NK-92 treated with Interleukin-12 subunit alpha and Interleukin-12 subunit beta, amount 100 ng/mL, for 24 hours (cell line): Measurements from ENCODE around the gene NAT9.
A peak's percentile ranks its signal among the peaks of the same experiment; 100 is the strongest.

Experiments
- DNase-seq: peaks from one replicate; lab custom pipeline; 2025; lab: John Stamatoyannopoulos, UW

Gene NAT9

DNA sequence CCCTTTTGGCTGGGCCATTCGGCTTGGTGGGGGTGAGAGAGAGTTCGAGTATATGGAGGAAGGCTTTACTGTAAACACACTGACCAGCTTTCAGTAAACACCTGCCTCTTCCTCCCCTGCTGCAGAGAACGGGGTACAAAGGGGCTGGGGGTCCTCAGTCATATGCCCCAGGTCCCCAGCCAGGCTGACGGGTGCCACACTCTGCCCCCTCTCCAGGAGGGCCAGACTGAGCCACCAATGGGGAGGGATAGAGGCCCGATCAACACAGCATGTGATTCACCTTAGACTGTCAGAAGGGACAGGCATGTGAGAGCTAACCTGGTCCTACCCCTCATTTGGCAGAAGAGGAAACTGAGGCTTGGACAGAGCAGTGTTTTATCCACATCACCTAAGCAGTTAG, 14.7 kb downstream of the NAT9 start:
- DNase-seq, result no peak

DNA sequence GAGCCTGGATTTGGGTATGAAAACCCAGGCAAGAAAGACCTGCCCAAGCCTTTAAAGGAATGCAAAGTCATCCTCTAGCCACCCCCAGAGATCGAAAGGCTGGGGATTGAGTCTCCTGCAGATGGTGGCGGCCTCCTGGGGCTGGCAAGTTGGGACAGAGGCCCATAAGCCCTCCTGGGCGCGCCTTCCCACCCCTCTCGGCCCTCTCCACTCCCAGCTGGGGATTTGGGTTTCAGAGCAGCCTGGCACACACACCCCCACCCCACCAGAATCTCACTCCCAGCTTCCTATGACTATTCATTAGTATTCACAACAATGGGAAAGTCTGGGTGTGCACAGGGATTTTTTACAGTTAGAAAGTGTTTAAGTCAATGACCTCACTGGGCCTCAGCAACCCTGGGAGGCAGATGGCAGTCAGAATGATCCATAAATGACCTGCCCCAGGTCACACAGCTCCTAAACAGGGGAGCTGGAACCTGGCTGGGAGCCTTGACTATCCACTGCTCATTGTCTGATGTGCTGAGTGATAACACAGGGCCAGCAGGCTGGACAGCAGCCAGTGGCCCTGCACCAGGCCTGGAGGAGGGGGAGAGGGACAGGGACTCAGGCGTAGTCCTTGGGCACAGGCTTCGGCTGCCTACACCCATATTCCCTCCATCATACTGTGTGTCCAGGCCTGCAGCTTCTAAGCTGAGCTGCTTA, 15.6 kb downstream of the NAT9 start:
- no peak for DNase-seq

DNA sequence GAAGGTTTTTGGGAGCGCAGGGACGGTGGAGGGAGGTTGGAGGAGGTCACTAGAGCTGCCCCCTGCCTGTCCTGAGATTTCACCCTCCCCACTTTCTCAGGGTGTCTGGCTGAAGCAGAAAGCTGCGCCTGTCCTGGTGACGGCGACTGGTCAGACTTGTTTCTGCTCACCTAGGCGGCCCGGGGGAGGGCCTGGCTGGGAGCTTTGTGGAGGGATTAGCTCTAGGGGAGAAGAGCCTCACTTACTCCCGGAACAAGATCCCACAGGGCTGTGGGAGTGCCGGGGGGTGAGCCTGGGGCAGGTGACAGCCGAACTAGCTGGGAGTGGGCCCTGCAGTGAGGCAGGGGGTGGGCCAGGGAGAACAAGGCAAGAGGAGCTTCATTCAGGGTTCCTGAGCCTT, 16.2 kb downstream of the NAT9 start:
- no peak for DNase-seq

DNA sequence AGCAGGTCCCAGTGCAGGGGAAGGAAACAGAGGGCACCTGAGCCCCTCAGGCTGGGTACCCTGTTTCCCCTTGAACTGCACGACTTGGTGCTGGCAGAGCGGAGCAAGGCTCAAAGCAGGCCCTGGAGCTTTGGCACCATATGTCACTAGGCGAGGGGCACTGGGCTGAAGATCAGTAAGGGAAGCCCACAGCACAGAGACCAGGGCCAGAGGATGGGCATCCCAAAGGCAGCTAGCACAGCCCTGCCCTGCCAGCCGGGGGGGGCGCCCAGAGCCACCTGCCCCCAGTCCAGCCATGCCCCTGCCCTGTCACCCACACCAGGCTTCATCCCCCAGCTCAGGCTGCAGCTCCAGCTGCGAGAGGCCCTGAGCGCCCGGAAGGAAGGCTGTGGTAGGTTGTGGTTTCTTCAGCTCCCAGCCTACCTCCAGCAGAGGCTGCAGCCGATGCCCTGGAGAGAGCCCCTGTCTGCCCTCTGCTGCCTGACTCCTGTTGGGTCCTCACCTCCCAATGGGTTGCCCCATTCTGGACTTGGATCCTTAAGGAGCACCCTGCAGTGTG, 16.8 kb downstream of the NAT9 start:
- peak; percentile 48 for DNase-seq

DNA sequence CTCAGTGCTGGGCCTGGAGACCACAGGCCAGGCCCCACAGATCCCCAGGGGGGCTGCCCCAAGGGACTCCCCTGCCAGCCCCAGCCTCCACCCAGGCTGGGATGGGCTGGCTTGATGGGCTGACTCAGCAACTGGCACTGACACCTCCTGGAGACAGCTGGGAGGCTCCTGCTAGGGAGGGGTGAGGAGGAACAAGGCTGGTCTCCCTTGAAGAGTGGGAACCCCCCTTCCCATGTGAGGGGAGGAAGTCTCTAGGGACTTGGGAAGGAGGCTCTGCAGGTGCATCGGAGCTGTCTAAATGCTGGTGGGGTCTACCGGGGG, 17.3 kb downstream of the NAT9 start:
- no peak for DNase-seq

DNA sequence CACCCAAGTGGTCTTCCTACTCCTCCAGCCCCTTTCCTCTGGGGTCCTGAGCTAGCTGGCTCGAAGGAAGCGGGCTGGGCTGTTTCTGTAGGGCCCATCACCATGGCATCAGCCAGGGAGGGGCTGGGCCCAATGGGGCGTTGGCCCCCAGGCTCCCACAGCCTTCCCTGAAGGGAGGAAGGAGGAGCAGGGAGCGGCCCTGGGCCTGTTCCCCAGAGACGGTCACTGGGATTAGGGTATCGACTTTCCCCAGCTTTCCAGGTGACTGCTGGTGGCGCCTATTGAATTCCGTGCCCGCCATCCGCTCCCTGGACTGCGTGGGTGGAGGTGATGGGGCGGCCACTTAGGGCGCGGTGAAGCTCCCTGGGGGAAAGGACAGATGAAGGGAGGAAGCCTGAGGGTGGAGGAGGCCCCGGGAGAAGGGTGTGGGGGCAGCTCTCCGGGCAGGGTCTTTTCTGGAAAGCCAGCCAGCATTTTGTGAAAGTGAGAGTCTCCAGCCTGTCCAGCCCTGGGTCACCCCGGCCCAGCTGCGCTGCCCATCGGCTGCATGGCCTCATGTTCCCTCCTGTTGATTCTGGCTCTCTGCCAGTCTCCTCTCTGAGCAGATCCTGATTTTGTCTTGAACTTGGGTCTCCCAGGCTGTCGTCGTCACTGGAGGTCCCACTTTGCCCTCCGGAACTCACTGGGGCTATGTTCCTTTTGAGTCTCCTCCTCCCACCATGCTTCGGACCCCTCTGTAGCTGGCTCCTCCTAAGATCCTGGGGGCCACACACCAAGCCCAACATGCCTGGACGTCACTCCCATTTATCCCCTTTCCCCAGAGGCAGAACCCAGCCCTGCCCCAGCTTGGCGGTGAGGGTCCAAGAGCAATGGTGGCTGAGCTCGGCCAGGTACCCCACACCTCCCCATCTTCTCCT, 18.0 kb downstream of the NAT9 start:
- DNase-seq, result no peak

DNA sequence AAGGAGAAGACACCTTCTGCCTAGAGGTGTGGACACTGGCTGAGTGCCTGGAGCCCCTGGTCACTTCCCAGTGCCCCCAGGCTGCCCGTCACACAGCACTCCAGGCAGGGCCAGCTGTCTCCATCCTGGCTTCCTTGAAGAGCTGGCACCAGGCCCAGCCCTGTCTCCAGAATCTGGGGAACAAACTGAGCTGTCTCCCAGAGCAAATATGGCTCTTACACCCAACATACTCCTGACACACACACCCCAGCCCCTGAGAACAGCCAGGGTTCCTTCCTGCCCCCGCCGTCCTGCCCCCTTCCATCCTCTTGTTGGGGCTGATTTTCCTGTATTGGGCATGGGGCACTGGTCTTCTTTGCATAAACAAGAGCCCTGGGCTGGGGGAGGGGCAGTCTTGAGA, 18.6 kb downstream of the NAT9 start:
- DNase-seq, result no peak

DNA sequence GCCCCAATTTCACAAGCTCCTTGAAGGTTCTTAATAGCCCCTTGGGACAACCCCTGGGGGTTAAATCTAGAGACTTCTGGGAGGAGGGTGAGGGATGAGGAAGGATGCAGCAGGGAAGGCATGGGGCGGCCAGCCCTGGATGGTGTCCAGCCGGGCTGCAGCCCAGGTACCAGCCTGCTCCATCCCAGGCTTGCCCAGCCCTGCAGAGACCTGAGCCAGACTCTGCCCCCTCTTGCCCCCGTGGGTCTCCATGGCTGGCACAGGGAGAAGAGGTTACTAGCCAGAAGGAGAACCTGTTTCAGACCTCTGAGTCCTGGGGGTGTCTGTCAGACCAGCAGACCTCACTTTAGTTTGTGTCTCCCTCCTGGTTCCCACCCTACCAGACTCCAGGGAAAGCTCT, 19.3 kb downstream of the NAT9 start:
- no peak for DNase-seq

DNA sequence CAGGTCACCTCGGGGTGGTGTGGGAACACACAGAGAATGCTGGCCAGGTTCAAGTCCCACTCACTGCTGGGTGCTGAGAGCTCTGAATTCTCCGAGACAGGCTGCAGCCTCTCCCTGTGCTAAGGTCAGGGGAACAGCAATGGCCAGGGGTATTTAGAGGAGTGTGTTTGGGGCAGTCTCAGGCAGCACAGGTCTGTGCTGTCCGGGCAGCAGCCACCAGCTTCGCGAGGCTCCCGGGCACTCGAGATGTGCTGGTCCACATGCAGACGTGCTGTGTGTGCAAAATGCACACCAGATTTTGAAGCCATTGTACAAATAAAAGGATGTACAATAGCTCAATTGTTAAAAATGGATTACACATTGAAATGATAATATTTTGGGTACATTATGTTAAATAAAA, 20.6 kb downstream of the NAT9 start:
- no peak for DNase-seq

DNA sequence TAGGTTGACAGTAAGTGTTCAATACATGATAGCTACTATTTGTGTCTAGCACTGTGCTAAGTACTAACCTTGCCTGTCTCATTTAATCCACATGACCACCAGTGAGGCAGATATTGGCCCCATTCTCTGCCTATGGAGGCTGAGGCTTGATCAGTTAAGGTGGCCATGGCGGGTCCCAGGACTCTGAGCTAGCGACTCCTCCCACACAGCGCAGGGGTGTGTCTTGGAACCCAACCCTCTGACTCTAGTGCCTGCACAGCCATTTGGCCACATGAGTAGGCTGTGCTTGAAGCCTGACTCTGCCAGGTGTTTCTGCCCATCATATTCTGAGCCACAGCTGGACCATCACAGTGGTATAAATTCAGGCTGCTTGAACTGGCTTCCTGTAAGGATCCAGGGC, 21.3 kb downstream of the NAT9 start:
- DNase-seq, result no peak

DNA sequence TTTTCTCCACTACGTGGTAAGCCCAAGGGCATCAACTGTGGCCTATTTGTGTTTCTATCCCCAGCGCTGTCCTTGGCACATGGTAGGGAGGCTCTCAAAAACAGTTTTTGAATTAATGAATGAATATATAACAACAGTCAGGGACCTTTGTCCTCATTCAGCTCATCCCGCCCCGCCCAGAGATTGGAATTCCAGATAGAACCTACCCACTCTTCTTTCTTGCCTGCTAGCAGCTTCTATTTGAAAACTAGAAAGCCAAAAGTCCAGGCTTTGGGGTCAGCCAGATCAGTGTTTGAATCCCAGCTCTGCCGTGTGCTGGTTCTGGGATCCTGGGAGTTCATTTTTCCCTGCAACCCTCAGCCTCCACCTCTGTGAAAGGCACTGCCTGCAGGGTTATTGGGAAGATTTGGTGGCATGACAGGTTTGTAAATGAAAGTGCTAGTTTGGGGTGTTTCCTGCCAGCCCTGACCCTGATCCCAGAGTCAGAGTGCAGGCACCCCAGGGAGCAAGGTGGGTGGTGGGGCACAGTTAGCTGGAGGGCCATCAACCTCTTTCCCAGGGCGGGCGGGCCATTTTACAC, 23.2 kb downstream of the NAT9 start:
- DNase-seq, result no peak

DNA sequence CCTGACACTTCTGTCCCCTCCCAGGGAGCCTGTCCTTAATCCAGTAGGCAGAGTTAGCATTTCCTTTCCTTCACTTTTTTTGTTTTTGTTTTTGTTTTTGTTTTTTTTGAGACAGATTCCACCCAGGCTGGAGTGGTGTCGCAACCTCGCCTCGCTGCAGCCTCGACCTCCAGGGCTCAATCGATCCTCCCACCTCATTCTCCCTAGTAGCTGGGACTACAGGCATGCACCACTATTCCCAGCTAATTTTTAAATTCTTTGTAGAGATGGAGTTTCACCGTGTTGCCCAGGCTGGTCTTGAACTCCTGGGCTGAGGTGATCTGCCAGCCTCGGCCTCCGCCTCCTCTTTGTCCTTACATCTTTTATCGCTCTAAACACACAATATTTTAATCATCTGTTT, 23.7 kb downstream of the NAT9 start:
- no peak for DNase-seq

DNA sequence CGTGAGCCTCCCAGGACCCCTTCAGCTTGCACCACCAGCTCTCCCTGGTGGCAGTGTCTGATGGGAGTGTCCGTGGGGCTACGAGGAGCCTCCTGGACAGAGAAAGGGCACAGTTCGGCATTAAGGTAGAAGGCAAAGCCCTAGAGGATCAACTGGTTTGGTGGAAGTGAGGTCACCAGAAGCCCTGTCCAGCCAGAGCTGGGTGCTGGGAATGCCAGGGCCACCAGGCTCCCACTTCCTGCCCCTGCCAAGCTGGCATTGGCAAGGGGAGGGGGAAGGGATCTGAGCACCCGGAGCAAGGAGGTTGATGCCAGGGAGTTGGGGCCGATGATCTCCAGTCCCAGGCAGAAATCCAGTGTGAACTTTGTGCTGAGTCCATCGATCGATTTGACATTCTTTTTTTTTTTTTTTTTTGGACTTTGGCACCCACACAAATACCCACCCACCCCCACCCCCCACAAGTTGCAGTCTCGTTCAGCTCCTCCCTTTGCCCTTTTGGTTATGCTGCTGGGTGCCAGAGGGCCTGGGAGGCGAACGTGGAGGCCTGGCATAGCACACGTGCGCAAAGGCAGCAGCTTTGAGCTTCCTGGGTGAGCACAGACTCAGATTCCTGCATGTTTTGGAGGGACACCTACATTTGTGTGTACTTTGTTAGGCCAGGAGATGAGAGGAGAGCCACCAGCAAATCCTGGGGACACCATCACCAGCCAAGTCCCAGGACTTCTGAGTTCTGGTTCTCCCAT, 25.6 kb downstream of the NAT9 start:
- DNase-seq, result no peak

DNA sequence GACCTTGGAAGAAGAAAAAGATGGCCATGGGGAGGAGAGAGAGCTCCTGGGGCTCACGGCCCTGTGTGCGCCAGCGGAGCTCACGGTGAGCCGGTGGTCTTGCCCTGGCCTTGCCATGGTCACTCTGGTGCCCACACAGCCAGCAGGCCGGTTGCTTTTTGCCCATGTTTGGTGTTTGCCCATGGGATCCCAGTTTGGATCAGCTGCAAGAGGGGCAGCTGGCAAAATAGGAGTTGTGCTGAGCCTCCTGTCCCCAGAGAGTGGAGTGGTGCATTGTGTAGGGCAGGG, 26.2 kb downstream of the NAT9 start:
- no peak for DNase-seq

DNA sequence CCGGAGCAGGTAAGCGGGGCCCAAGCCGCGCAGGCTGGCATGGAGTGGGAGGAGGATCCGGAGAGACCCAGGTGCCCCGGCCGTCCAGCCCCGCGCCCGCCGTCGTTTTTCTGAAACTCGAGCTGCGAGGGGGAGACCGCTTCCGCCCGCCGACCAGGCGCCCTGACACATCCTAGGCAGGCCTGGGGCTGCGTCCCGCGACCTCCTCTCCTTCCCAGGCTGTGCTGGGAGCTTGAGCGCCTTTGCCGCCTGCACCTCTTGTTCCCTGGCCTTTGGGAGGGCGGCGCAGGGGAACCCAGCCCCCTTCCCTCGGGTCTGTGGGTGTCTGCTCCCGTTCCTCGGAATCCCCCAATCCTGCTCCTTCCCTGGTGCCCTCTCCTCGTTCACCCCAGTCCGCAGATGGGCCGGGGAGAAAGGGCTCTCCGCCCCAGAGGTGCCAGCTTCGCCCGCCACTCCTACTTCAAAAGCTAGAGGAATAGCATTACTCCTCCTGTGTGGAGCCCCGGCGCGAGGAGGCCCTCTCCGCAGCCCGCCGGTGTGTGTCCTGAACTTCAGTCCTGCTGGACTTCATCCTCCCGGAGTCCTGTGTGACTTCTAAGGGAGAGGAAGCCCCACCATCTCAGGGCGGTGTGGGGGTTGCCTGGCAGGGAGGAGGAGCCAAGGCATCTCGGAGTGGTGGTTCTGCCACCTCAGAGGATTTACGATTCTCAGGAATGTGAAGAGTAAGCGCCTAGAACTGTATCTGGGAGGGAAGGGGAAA, 26.7 kb downstream of the NAT9 start:
- DNase-seq, result peak; percentile 57

DNA sequence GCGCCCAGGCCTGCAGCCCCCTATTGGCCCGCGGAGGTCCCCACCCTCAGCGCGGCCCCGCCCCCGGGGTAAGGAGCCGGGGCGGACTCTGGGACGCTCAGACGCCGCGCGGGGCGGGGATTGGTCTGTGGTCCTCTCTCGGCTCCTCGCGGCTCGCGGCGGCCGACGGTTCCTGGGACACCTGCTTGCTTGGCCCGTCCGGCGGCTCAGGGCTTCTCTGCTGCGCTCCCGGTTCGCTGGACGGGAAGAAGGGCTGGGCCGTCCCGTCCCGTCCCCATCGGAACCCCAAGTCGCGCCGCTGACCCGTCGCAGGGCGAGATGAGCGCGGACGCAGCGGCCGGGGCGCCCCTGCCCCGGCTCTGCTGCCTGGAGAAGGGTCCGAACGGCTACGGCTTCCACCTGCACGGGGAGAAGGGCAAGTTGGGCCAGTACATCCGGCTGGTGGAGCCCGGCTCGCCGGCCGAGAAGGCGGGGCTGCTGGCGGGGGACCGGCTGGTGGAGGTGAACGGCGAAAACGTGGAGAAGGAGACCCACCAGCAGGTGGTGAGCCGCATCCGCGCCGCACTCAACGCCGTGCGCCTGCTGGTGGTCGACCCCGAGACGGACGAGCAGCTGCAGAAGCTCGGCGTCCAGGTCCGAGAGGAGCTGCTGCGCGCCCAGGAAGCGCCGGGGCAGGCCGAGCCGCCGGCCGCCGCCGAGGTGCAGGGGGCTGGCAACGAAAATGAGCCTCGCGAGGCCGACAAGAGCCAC, 27.4 kb downstream of the NAT9 start, which contains the start of gene NHERF1:
Gene NHERF1 (plus strand): TSS at position 100 of the 750 bp plus-strand sequence. CDS start 219 bp downstream, at position 319.
- DNase-seq, result peak; percentile 92

DNA sequence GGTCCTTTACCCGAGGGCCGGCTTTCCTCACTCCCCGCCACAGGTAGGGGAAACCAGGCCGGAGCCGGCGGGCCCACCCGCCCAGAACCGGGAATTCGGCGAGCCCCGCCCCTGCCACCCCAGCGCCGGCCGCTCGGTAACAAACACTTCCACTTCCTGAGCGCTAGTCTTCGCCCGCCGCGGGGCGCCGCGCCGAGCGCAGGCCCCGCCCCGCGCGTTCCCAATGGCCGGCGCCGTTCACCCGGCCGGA, 27.9 kb downstream of the NAT9 start:
- no peak for DNase-seq

DNA sequence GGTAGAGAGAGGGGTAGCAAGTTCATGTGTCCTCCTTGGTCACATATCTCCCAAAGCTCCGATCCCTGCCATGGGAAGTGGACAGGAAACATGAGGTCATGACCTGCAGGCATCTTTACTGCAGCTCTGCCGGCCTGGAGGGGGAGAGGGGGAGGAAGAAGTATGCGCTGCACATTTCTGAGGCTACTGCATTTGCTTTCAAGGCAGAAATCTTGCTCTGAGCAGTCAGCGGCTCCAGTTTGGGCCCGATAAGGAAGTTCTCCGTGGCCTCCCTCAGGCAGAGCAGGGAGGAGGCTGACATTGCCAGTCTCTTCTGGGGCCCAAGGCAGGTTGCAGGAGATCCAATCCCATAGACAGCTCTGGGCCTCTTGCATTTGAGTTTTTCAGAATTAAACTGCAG, 29.2 kb downstream of the NAT9 start:
- no peak for DNase-seq

DNA sequence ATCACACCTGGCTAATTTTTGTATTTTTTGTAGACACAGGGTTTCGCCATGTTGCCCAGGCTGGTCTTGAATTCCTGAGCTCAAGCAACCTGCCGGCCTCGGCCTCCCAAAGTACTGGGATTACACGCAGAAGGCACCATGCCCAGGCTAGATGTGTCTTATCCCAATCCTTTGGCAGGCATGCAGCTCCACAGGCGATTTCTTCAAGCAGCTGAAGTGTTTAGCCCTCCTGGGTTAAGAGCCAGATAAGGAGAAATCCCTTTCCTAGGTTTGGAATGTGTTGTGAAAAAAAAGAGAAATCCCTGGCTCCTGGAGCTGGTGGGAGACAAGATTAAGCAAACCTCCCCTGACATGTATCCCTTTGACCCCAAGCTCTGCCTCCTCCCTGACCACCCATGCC, 29.8 kb downstream of the NAT9 start:
- DNase-seq, result no peak

DNA sequence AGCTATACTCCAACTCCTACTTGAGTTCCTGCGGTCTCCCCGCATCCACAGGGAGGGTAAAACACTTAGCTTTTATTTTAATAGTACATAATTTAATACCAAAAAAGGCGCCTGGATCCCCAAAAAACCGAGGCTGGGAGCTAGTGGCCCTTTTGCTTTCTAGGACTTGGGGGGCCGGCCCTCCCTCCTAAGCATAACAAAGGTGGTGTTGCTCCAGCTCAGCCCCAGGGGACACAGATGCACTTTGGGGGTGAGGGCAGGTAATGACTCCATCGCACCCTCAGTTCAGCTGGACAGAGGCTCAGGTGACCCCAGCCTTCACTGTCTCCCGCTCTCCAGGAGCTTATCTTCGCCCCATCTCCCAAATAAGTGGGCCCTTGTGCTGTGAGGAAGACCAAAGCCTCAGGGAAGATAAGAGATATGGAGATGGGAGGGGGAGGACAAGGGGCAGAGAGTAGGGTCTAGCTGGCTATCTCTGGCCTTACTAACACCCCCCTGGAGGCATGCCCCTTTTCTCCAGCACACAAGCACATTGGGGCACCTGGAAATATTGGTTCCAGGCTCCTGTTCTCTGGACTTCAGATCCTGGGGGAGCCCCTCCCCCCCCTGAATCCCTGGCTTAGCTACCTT, 30.5 kb downstream of the NAT9 start:
- no peak for DNase-seq
